Left hindlimb (tissue), 1 donor: ENCODE measurements around the gene CACNA2D1.

ENCODE experiments used
- DNase-seq: peaks from one replicate; pipeline ENCODE4 v3.0.0-alpha.2; 2018

The CACNA2D1 gene

GRCh38 chr7:82081644-82082224 is 361.8 kb downstream of the CACNA2D1 start:
- DNase-seq, result no peak

DNA sequence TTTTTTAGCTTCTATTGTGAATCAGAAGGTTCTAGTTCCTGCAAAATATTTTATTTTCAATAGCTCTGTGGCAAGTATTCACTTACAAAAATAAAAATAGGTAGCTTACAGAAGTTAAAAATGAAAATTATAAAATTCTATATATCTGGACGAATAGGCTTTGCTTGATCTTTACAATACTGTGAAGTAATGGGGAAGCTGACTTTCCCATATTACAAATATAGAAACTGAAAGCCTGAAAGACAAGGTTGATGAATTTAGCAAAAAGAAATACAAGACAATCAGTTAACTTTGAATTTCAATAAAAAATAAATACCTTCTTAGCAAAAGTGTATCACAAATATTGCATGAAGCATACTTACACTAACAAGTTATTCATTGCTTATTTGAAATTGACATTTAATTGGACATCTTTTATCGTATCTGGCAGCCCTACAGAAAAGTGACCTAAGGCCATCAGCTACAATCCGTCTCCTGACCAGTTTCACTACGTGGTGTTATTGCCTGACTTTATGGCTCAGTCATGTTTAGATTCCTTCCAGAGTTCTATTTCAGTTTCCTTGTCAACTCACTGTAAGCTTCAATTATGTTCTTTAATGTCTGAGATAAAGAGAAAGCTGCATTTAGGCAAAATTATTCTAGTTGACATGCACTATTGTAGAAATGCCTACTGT is 363.2 kb downstream of the CACNA2D1 start:
- DNase-seq, result no peak

DNA sequence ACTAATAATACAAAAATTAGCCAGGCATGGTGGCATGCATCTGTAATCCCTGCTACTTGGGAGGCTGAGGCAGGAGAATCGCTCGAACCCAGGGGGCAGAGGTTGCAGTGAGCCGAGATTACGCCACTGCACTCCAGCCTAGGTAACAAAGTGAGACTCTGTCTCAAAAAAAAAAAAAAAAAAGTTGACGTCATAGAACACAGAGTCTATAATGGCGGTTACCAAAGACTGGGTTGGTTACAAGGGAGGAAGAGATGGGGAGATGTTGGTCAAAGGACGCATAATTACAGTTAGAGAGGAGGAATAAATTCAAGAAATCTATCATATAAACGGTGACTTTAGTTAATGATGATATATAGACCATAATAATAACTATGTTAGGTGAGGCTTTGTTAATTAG is 364.1 kb downstream of the CACNA2D1 start:
- no peak for DNase-seq

- no peak for DNase-seq
Observed at GRCh38 chr7:82078807-82079206, 364.8 kb downstream of the CACNA2D1 start.

DNA sequence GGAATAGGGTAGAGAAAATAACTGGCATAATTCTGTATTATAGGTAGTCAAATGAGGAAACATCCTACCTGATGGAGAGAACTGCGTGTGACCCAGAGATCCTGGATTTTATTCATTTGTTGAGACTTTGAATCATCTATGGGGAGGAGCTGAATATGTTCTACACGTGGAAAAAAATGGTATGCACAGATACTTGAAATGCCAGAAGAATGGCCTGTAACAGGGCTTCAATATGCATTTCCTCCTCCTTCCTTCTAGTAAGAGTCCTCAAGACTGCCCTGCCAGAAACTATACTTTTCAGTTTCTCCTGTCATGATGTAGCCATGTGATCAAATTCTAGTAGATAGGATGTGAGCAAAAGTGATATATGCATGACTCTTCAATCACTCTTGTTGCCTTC is 372.1 kb downstream of the CACNA2D1 start:
- no peak for DNase-seq

DNA sequence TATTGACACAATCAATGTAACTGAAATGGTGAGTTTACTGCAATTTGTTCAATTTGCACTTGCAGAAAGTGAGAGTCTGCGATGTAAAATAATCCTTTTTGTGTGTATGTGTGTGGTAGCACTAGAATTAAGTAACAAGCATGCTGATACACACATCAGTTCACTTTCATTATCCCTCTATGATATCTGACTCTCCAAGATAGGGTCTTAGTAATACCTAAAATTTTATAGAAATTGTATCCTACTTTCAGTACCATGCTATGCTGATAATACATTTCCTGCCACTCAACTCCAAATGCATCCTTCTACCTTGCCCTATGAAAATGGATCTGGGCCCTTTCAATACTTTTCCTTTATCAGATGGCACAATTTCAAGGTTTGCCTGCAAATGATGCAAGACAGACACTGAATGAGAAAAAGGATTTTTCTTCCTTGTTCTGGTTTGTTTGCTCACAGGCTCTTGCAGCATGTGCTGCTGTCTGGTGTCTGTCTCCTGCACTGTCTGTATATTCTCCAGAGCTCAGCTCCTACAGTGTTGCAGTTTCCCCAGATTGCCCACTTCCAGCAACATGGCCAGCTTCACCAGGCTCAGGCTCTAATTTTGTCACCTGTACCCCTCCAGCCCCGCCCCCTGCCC is 375.8 kb downstream of the CACNA2D1 start:
- DNase-seq, result no peak

GRCh38 chr7:82057476-82057875 is 386.1 kb downstream of the CACNA2D1 start:
- DNase-seq, result no peak

- no peak for DNase-seq
Observed at GRCh38 chr7:82056282-82056681, 387.3 kb downstream of the CACNA2D1 start.

DNA sequence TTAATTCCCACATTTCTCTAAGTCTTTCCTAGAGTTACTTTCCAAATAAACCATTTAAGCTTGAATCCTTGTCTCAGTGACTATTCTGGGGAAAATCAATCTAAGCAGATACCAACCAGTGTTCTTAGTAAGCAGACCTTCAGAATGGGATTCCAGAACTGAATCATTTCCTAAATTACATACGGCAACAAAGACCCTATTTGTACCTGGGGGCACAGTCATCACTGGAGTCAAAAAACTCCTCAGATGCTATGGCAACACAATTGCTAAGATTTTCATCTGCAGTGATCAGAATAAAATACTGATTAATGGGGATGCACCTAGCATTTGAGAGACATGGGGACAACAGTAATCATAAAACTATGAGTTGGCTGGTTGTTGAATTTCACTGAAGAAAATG is 389.0 kb downstream of the CACNA2D1 start:
- DNase-seq, result no peak

GRCh38 chr7:82053453-82054032 is 390.0 kb downstream of the CACNA2D1 start:
- no peak for DNase-seq

DNA sequence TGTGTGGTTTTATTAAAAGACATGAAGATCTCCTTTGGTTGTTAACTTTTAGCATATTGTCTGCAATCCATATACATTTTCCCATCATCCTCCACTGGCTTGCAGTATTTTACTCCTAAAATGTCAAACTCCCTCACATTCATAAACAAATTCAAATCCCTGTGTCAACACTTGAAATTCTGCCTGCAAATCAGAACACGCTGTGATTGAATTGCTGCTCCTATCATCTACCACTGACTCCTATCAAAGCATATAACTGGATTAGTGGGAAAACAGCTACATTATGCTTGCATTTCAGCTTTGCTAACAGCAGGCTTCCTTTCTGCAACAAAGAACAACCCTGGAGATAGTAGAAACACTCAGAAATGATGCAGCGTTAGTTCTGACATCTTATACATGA is 392.0 kb downstream of the CACNA2D1 start:
- DNase-seq, result no peak

GRCh38 chr7:82050792-82051191 is 392.8 kb downstream of the CACNA2D1 start:
- DNase-seq, result no peak

DNA sequence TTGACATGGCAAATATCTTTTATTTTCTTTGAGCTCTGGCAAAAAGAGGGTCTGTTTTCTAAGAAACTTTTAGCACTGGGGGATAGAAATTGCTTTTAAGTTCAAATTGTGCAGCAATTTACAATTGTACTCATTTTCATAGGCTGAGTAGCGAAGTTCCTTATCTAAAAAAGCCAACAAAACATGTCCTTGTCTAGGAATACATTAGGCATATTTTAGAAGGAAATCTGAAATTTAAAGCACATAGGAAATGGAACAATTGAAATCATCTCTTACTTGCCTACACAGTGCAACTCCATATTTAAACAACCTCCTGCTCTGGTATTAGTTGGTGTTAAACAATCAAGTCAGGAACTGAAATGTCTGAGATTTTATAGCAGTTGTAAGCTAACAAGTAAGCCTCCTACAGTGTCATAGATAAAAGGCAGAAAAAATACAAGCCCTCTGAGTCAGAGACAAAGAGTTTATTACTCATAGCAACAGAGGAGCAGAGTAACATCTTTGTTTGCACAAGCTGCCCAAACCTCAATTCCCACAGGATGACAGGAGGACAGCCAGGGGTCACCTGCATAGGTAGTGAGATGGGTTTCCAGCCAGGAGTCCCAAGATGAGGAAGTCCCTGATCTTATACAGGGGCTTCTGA is 393.6 kb downstream of the CACNA2D1 start:
- DNase-seq, result no peak

- no peak for DNase-seq
Observed at GRCh38 chr7:82049442-82049841, 394.1 kb downstream of the CACNA2D1 start.

DNA sequence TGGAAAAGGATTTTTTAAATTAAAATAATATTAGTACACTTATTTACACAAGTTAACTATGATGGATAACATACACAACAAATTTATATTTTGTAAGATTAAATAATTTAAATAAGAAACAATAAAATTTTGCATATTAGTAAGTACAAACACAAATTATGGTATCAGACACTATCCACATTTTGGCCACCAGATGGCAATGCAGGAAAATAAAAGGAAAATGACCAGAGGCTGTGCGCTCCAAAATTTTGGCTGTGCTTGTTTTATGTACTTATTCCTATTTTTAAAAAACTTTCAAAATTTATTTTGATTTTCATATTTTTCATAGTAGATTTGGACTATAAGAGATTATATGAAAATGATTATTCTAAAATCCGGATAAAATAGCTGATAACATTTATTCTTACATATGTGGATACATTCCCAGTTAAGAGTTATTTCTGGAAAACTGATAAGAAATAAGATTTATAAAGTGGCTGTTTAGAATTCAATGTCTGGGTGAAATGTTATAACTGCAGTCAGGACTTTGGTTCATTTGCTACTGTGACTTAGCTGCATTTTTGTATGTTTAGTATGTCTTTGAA is 399.0 kb downstream of the CACNA2D1 start:
- no peak for DNase-seq

GRCh38 chr7:82039621-82040020 is 404.0 kb downstream of the CACNA2D1 start:
- DNase-seq, result no peak

- no peak for DNase-seq
Observed at GRCh38 chr7:82036146-82036886, 407.3 kb downstream of the CACNA2D1 start.

DNA sequence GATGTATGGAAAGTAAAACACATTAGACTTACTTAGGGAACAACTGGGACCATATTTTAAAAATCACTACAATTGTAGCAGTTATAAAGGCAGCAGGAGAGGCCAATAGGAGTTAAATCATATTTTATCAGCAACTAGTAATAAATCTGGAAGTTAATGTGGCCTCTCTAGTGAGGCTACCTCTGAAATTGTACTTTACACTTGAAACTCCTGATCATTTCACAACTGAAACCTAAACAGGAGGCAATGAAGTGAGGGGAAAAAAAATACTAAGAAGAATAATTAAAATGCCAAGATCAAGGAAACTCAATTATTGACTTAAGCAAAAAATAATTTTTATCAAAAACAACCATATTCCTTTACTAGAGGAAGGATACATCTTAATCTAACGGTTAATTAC is 408.1 kb downstream of the CACNA2D1 start:
- no peak for DNase-seq

DNA sequence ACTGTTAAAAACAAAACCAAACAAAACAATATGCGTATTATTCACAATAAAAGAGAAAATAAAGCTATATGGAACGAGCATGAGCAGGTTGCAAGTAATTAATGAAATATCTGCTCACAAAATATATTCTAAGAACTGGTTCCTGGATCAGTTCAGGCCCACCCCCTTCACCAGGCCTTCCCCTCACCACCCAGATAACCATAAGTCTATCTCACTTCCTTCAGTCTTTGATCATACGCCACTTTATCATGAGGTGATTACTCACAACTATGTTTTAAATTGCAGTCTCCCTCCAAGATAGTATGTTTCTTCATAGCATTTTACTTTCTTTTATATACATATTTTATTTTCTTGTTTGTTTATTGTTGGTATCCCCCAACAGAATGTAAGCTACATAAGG is 410.7 kb downstream of the CACNA2D1 start:
- DNase-seq, result no peak

DNA sequence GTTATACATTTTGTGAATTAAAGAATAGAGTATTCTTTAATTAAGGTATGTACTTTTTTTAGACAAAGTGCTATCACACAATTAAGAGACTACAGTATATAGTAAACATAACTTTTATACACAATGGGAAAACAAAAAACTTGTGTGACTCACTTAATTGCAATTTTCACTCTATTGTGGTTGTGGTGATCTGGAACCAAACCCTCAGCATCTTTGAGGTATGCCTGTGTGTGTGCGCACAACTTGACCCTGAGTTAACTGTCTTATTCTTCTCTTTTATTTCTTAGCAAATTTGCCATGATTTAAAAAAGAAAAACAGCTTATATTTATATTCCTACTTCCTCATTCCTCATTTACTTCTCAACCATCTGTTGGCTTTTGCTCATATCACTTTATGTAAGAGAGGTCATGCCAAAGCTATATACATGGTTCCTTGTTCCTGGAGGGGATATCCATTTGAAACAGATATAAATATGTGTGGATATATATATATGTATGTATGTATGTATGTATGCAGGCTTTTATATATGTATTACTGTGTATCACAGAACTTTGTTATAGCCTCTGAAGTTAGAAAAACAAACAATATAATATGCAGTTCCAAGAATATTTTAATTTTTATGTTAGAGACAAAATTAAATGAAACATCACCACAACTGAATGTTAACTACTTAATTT is 414.2 kb downstream of the CACNA2D1 start:
- DNase-seq, result no peak

DNA sequence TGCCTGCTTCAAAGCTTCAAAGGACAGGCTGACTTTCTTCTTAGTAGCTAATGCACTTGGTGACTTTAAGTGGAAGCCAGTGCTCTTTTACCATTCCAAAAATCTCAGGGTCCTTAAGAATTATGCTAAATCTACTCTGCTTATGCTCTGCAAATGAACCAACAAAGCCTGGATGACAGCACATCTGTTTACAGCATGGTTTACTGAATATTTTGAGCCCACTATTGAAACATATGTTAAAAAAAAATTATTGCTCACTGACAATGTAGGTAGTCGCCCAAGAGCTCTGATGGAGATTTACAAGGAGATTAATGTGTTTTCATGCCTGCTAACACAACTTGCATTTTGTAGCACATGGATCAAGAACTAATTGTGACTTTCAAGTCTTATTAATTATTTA is 415.5 kb downstream of the CACNA2D1 start:
- no peak for DNase-seq

GRCh38 chr7:82021713-82022112 is 421.9 kb downstream of the CACNA2D1 start:
- DNase-seq, result no peak
